ENCODE measurements around the gene PCYT2.

Gene PCYT2

GRCh38 chr17:81924557-81925532 lies 13.6 kb upstream of the PCYT2 start:
- H3K4me1 Mint-ChIP-seq, result peaks cover 22% of the 10 kb centered on the region
- peak overlapping the region; percentile 87 to 89 (median 88) for H3K4me3 Mint-ChIP-seq
- H3K27ac Mint-ChIP-seq, result peak overlapping the region; percentile 31 to 76 (median 33)
- no peak for TF ChIP-seq CTCF (IDR thresholded peaks at IDR 0.05; ENCODE audit: unreplicated experiment in 3 of 3)
- no peaks in the 10 kb centered on the region for H3K9me3 Mint-ChIP-seq
- H3K27me3 Mint-ChIP-seq (ENCODE audit: low read depth), result no peaks in the 10 kb centered on the region
- peaks cover 5% of the 10 kb centered on the region for H3K36me3 Mint-ChIP-seq (ENCODE audit: low read depth)

GRCh38 chr17:81923302-81924260 lies 12.4 kb upstream of the PCYT2 start:
- peak overlapping the region; percentile 62 to 92 (median 90) for H3K27ac Mint-ChIP-seq
- no peaks in the 10 kb centered on the region for H3K27me3 Mint-ChIP-seq (ENCODE audit: low read depth)
- H3K4me3 Mint-ChIP-seq, result peak overlapping the region; percentile 71 to 88 (median 80)
- H3K36me3 Mint-ChIP-seq (ENCODE audit: low read depth), result peaks cover 10% of the 10 kb centered on the region
- no peak for TF ChIP-seq CTCF (IDR thresholded peaks at IDR 0.05; ENCODE audit: unreplicated experiment in 3 of 3)
- peaks cover 22% of the 10 kb centered on the region for H3K4me1 Mint-ChIP-seq
- H3K9me3 Mint-ChIP-seq, result no peaks in the 10 kb centered on the region

- Mint-ChIP-seq H3K27ac (peak overlapping the region in 2 of 3 experiments; percentile 62 to 92), H3K4me3 (peak overlapping the region; percentile 23 to 46 (median 26)), H3K4me1 (peaks cover 22% of the 10 kb centered on the region), H3K27me3 (ENCODE audit: low read depth) (no peaks in the 10 kb centered on the region), H3K36me3 (ENCODE audit: low read depth) (peaks cover 10% of the 10 kb centered on the region), H3K9me3 (no peaks in the 10 kb centered on the region)
- no peak for TF ChIP-seq CTCF (IDR thresholded peaks at IDR 0.05; ENCODE audit: unreplicated experiment in 3 of 3)
These were observed 11.5 kb upstream of the PCYT2 start for GRCh38 chr17:81922566-81923301.

GRCh38 chr17:81921996-81922565 lies 10.9 kb upstream of the PCYT2 start:
- Mint-ChIP-seq H3K27ac (no peak overlapping the region), H3K9me3 (no peaks in the 10 kb centered on the region), H3K4me3 (peak overlapping the region in 2 of 3 experiments; percentile 40 to 46), H3K4me1 (peaks cover 26% of the 10 kb centered on the region), H3K36me3 (ENCODE audit: low read depth) (peaks cover 13% of the 10 kb centered on the region), H3K27me3 (ENCODE audit: low read depth) (peaks cover 3% of the 10 kb centered on the region)
- TF ChIP-seq CTCF (IDR thresholded peaks at IDR 0.05; ENCODE audit: unreplicated experiment in 3 of 3), result no peak

- Mint-ChIP-seq H3K9me3 (no peaks in the 10 kb centered on the region), H3K4me1 (peaks cover 29% of the 10 kb centered on the region), H3K27ac (no peak overlapping the region), H3K36me3 (ENCODE audit: low read depth) (peaks cover 16% of the 10 kb centered on the region), H3K4me3 (no peak overlapping the region), H3K27me3 (ENCODE audit: low read depth) (peaks cover 4% of the 10 kb centered on the region)
- TF ChIP-seq CTCF (IDR thresholded peaks at IDR 0.05; ENCODE audit: unreplicated experiment in 3 of 3), result no peak
These were observed 10.3 kb upstream of the PCYT2 start for GRCh38 chr17:81921537-81921862.
